GM19438 (cell line): ENCODE data around the gene MICU2.

Source experiments
- ATAC-seq: cut with Tn5 transposase; IDR thresholded peaks from one replicate; pipeline ENCODE4 v1.9.1; 2021; ENCODE audit warnings: low read depth; ENCODE audit not compliant: unreplicated experiment

Gene MICU2

DNA sequence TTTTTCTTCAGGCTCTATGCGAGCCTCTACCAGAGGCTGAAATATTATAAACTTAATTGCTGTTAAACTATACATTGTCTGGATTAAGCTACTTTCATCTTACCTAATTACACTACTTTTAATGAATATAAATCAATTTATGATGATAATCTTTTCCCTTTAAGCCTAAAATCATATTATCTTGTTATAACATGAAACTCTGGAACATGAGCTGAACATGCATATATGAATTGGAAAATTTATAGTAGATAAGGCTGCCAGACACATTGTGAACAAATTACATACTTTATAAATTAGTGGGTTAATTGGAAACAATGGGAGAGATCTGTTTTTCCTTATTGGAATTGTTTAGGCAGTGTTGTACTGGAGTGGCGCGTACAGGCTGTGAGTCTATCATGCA, 99.6 kb downstream of the MICU2 start:
- ATAC-seq, result no peak

DNA sequence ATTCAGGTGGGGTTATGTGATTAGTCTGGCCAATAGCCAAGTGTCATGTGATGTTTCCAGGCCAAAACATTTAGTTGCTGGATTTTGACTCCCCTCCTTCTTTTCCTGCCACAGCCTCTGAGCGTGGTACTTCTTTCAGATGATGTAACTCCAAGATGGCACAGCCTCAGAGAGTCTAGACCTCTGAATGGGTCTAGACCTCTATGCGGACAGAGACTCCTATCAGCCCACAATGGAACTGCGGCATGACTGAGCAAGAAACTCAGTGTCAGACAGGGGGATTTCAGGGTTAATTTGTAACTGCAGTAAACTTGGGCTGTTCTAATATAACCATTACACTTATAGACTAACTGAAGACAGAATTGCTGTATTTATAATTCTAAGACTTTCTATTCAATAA, 102.3 kb downstream of the MICU2 start:
- ATAC-seq, result no peak

- ATAC-seq, result no peak
Measured at GRCh38 chr13:21486322-21486721, 117.6 kb downstream of the MICU2 start.

DNA sequence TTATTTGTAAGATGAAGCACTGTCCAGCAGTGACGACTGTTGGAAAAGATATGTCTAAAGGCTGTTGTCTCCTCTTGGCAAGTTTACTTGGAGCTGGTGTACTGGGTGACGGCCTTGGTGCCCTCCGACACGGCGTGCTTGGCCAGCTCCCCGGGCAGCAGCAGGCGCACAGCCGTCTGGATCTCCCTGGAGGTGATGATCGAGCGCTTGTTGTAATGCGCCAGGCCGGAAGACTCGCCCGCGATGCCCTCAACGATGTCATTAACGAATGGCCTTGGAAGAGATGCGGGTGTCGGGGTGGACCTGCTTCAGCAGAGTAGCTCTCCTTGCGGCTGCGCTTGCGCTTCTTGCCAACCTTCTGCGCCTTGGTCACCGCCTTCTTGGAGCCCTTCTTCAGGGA, 120.2 kb downstream of the MICU2 start:
- no peak for ATAC-seq

DNA sequence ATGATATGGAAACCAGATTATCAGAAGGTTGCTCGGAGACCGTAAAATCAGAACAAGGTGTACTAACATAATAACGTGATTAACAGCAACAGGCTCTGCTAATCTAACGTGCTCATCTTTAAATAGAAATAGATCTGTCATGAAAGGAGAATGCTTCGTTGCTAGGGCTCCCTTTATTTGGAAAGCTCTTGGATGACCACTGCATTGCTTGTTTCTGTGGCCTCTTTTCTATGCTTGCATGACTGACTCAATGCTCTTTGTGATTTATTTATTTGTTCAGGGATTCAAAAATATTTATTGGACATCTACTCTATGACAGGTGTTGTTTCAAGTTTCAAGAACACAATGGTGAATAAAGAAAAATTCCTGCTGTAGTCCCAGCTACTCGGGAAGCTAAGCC, 122.6 kb downstream of the MICU2 start:
- no peak for ATAC-seq

GRCh38 chr13:21478881-21479808, 124.8 kb downstream of the MICU2 start:
- no peak for ATAC-seq

DNA sequence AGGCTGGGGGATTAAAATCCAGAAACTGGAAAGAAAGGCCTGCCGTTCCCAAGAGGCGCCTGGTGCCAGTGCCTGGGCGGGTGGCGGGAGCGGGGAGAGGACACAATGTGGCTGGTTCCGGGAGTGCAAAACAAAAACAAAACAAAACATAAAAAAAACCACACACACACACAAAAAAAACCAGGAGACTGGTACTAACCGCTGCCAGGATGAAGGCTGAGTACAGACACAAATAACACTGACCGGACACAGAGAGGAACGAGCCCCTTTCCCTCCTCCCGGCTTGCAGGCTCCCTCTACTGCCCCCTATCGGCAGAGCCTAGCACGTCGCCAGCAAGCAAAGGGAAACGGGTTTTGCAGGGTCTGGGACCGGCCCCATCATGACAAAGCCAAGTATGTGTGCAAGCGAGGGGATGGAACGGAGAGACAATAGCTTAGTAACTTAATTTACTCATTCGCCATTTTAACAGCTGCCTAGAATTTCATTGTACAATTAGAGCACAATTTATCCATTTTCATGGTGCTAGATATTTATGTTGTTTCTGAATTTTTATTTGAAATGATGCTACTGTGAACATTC, 127.0 kb downstream of the MICU2 start:
- peak; percentile 62 for ATAC-seq

GRCh38 chr13:21475115-21475514, 128.9 kb downstream of the MICU2 start:
- ATAC-seq, result no peak

DNA sequence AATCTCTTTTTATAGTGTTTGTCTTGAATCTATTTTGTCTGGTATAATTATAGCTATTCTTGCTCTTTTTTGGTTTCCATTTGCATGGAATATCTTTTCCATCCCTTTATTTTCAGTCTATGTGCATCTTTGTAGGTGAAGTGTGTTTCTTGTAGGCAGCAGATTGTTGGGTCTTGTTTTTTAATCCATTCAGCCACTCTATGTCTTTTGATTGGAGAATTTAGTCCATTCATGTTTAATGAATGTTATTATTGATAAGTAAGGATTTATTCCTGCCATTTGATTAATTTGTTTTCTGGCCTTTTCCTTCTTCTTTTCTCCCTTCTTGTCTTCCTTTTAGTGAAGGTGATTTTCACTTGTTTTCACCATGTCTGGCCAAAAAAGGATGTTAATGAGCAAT, 133.2 kb downstream of the MICU2 start:
- ATAC-seq, result no peak

DNA sequence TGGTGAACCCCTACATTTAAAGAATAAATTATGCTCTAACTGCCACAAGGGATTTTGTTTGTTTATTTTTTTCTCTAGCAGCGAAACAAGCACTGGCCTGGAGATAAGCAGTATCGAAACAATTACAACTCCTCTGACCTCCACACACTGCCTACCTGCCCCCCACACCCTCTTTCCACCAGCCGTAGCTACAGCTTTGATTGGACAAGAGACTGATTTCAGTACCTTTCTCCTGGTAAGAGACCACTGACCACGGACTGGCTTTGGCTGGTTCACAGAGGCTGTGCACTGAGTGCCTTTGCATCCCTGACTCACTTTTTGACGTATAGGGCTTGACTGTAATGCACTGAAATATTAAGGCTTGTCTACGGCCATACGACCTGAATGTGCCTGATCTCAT, 137.4 kb downstream of the MICU2 start:
- no peak for ATAC-seq

DNA sequence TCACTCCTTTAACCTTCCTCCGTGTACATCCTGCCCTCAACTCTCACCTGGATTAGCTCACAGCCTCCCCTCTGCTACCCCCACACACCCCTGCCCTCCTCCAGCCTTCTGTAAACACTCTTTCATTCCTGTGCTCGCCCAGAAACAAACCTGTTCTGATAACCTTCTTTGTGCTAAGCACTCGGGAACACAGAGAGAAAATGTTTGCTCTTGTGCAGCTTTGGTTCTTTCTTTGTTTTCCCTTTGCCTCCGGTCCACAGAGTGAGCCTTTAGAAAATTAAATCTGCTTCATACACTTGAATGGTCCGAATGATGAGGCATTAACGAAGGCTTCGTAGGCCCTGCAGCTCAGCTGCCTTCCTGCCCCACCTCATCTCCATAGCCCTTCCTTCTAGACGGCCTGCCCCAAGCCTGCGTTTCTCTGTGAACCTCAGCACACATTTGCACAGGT, 138.2 kb downstream of the MICU2 start:
- ATAC-seq, result no peak

- no peak for ATAC-seq
Measured at GRCh38 chr13:21463424-21463823, 140.5 kb downstream of the MICU2 start.

- ATAC-seq, result no peak
Measured at GRCh38 chr13:21461131-21461530, 142.8 kb downstream of the MICU2 start.

GRCh38 chr13:21458813-21459701, 144.9 kb downstream of the MICU2 start, which contains the start of gene ZDHHC20:
ZDHHC20 (minus strand) TSS chr13:21459303; CDS start chr13:21459171, 132 bp downstream.
- ATAC-seq, result peak; percentile 80

DNA sequence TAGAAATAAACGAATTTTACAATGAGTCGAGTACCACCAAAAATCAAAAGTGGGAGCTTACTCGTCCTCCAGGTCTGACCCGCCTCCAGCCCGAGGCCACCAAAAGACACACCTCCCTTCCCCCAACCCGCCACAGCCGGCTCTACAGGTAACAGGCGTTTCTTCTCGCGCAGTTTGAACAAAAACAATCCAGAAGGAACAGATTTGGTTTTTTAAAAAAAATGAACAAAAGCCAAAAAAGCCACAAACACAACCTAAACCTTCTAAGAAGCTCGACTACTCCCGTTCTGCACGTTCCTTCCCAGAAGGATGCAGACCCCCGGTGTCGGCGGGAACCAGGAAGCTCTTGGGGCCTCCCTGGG, 145.5 kb downstream of the MICU2 start:
- ATAC-seq, result peak; percentile 40

GRCh38 chr13:21453387-21454081, 150.4 kb downstream of the MICU2 start:
- no peak for ATAC-seq

DNA sequence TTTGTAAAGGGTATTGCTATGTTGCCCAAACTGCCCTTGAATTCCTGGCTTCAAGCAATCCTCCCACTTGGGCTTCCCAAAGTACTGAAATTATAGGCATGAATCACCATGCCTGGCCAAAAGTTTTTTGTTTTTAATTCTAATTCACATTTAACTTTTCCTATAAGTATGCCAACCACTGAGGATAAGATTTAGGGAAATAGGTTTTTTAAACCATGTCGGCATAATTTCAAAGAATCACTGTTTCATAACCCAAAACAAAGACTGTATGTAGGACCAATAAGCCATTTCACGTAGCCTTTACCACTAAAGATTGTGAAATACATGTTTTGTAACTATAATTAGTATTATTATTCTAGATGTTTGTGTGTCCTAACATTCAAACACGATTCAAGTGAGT, 153.0 kb downstream of the MICU2 start:
- ATAC-seq, result no peak

DNA sequence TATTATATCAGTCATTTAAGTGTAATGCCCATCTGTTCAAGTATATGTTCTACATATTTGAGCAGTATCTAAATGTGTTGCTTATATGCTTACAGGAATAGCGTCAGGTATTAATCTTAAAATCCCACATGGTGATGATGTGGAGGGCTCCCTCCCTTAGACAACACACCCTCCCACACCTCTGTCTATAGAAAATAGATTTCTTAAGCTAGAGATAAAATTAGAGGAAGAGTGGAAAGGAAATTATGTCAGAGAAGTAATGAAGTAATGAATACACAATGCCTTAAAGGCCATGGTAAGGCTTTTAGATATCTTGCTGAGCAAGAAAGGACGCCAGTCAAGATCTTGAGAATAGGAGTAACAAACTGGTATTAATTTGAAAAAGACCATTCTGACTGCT, 157.3 kb downstream of the MICU2 start:
- ATAC-seq, result no peak

- ATAC-seq, result no peak
Measured at GRCh38 chr13:21445759-21446158, 158.2 kb downstream of the MICU2 start.

GRCh38 chr13:21443171-21443570, 160.8 kb downstream of the MICU2 start:
- ATAC-seq, result no peak
